Mesenchymal stem cell (in vitro differentiated cells and primary cell): Measurements from ENCODE around the gene EI24.
"Not testable (repeated sequence)": the region's sequence is repeated elsewhere in the genome, so short reads cannot be mapped to it uniquely, and the experiment has no call there.

Source experiments
- DNase-seq: peaks from one replicate; pipeline ENCODE4 v3.0.0-alpha.2; 2013
- H2AFZ ChIP-seq: one replicate; pipeline ENCODE4 v1.6.1; 2013; ENCODE audit warnings: low read depth, mild to moderate bottlenecking, control low read depth, inconsistent platforms, low read length, moderate library complexity
- H2AK5ac ChIP-seq: 2 replicates; pipeline ENCODE4 v1.6.1; 2013; ENCODE audit warnings: low read length, moderate library complexity, mild to moderate bottlenecking, inconsistent platforms; ENCODE audit not compliant: severe bottlenecking
- H2BK120ac ChIP-seq: one replicate; pipeline ENCODE4 v1.6.1; 2013; ENCODE audit warnings: low read depth, mild to moderate bottlenecking, inconsistent platforms, low read length, moderate library complexity
- H2BK12ac ChIP-seq, 2 experiments: one replicate each; pipeline ENCODE4 v1.6.1; 2013; ENCODE audit warnings: inconsistent platforms in 2 of 2, low read length in 2 of 2, mild to moderate bottlenecking in 2 of 2, moderate library complexity in 2 of 2, control low read depth in 1 of 2
- H2BK15ac ChIP-seq: one replicate; pipeline ENCODE4 v1.6.1; 2013; ENCODE audit warnings: mild to moderate bottlenecking, low read depth, inconsistent platforms; ENCODE audit not compliant: poor library complexity, severe bottlenecking
- H2BK5ac ChIP-seq: 2 replicates; pipeline ENCODE4 v1.6.1; 2013; ENCODE audit warnings: low read depth, mild to moderate bottlenecking, low read length, control low read depth, inconsistent platforms; ENCODE audit not compliant: poor library complexity, severe bottlenecking
- H3K14ac ChIP-seq, 2 experiments: one replicate each; pipeline ENCODE4 v1.6.1; 2013; ENCODE audit warnings: inconsistent platforms in 2 of 2, low read length in 2 of 2, control low read depth in 1 of 2, mild to moderate bottlenecking in 1 of 2, moderate library complexity in 1 of 2
- H3K18ac ChIP-seq, 2 experiments: one replicate each; pipeline ENCODE4 v1.6.1; 2013; ENCODE audit warnings: inconsistent platforms in 2 of 2, low read length in 2 of 2, control low read depth in 1 of 2, low read depth in 1 of 2, mild to moderate bottlenecking in 1 of 2
- H3K23ac ChIP-seq, 2 experiments: one replicate each; pipeline ENCODE4 v1.6.1; 2013; ENCODE audit warnings: inconsistent platforms in 2 of 2, low read length in 2 of 2, mild to moderate bottlenecking in 2 of 2, moderate library complexity in 2 of 2, control low read depth in 1 of 2
- H3K27ac ChIP-seq: 2 replicates; pipeline ENCODE4 v1.5.1; 2013; ENCODE audit warnings: mild to moderate bottlenecking, moderate library complexity, low read length, control low read depth, inconsistent platforms; ENCODE audit not compliant: poor library complexity, severe bottlenecking
- H3K27me3 ChIP-seq, 2 experiments: 2 replicates each; pipeline versions ENCODE4 v1.6.1 to v1.7.0; 2013; ENCODE audit warnings: low read length in 2 of 2, mild to moderate bottlenecking in 2 of 2, moderate library complexity in 2 of 2, control low read depth in 1 of 2, inconsistent platforms in 1 of 2; ENCODE audit not compliant: control insufficient read depth in 1 of 2, insufficient read depth in 1 of 2
- H3K36me3 ChIP-seq, 2 experiments: 2 replicates each; pipeline versions ENCODE4 v1.6.1 to v1.7.0; 2013; ENCODE audit warnings: low read length in 2 of 2, control low read depth in 1 of 2, inconsistent platforms in 1 of 2, low read depth in 1 of 2, mild to moderate bottlenecking in 1 of 2; ENCODE audit not compliant: insufficient read depth in 2 of 2, control insufficient read depth in 1 of 2
- H3K4ac ChIP-seq, 2 experiments: one replicate each; pipeline ENCODE4 v1.6.1; 2013; ENCODE audit warnings: inconsistent platforms in 2 of 2, low read length in 2 of 2, mild to moderate bottlenecking in 2 of 2, moderate library complexity in 2 of 2, control low read depth in 1 of 2, low read depth in 1 of 2
- H3K4me1 ChIP-seq: 2 replicates; pipeline ENCODE4 v1.6.1; 2013; ENCODE audit warnings: low read depth, low read length, control low read depth; ENCODE audit not compliant: control insufficient read depth, insufficient read depth
- H3K4me2 ChIP-seq: 2 replicates; pipeline ENCODE4 v1.6.1; 2013; ENCODE audit warnings: low read length, mild to moderate bottlenecking, inconsistent platforms; ENCODE audit not compliant: poor library complexity, severe bottlenecking
- H3K4me3 ChIP-seq, 2 experiments: 2 replicates each; pipeline versions ENCODE4 v1.5.1 to v1.7.0; 2013; ENCODE audit warnings: low read length in 2 of 2, mild to moderate bottlenecking in 2 of 2, control low read depth in 1 of 2, low read depth in 1 of 2; ENCODE audit not compliant: insufficient read depth in 1 of 2
- H3K79me1 ChIP-seq: replicated peaks from 2 replicates; pipeline ENCODE4 v1.6.1; 2013; ENCODE audit warnings: mild to moderate bottlenecking, control low read depth, low read length, inconsistent platforms; ENCODE audit not compliant: poor library complexity, severe bottlenecking
- H3K9ac ChIP-seq: 2 replicates; pipeline ENCODE4 v1.7.0; 2013; ENCODE audit warnings: mild to moderate bottlenecking, low read length, moderate library complexity
- H3K9me3 ChIP-seq: 2 replicates; pipeline ENCODE4 v1.7.0; 2013; ENCODE audit warnings: mild to moderate bottlenecking, low read length; ENCODE audit not compliant: control insufficient read depth
- H4K8ac ChIP-seq: one replicate; pipeline ENCODE4 v1.6.1; 2013; ENCODE audit warnings: inconsistent platforms, mild to moderate bottlenecking, low read length, moderate library complexity
- H4K91ac ChIP-seq: one replicate; pipeline ENCODE4 v1.6.1; 2013; ENCODE audit warnings: mild to moderate bottlenecking, low read length, inconsistent platforms
- WGBS: methylation state at CpG from one replicate; pipeline ENCODE4 v1.1.7; 2013; ENCODE audit warnings: mixed read lengths; 5-methylcytosine and 5-hydroxymethylcytosine counted together

The EI24 gene

DNA sequence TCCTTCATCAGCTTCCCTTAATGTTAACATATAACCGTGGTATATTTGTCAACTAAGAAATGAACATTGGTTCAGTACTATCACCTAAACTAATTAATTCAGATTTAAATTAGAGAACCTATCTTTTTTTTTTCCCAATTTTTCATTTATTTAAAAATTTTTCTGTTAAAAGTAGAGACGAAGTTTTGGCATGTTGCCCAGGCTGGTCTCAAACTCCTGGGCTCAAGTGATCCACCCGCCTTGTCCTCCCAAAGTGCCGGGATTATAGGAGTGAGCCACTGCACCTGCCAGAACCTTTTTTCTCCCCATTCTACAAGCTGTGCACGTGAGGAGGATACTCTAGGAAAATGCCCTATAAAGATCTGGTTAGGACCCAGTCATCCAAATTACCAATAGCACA lies 3.6 kb downstream of the EI24 start:
- DNase-seq: no peak
- peaks cover 3% of the 10 kb centered on the region for H3K4me1 ChIP-seq
- H2BK5ac ChIP-seq: no peak overlapping the region
- no peak overlapping the region for H2BK120ac ChIP-seq
- H4K91ac ChIP-seq: no peak overlapping the region
- no peak overlapping the region for H3K23ac ChIP-seq
- H2BK12ac ChIP-seq: no peak overlapping the region
- H3K4me3 ChIP-seq: no peak overlapping the region
- 98% methylated on average over 3 of the region's 5 CpGs for WGBS
- peaks cover 20 to 56% of the 10 kb centered on the region in 2 experiments for H3K36me3 ChIP-seq
- no peak overlapping the region for H3K14ac ChIP-seq
- H3K18ac ChIP-seq: no peak overlapping the region
- no peaks in the 10 kb centered on the region for H3K9me3 ChIP-seq
- H2AK5ac ChIP-seq: no peak overlapping the region
- no peaks in the 10 kb centered on the region for H3K27me3 ChIP-seq
- H3K27ac ChIP-seq: no peak overlapping the region
- no peak overlapping the region for H2BK15ac ChIP-seq
- peaks cover 11% of the 10 kb centered on the region for H3K79me1 ChIP-seq
- no peak overlapping the region for H3K4me2 ChIP-seq
- no peak overlapping the region for H2AFZ ChIP-seq
- H4K8ac ChIP-seq: no peak overlapping the region
- no peak overlapping the region for H3K4ac ChIP-seq
- H3K9ac ChIP-seq: no peak overlapping the region

DNA sequence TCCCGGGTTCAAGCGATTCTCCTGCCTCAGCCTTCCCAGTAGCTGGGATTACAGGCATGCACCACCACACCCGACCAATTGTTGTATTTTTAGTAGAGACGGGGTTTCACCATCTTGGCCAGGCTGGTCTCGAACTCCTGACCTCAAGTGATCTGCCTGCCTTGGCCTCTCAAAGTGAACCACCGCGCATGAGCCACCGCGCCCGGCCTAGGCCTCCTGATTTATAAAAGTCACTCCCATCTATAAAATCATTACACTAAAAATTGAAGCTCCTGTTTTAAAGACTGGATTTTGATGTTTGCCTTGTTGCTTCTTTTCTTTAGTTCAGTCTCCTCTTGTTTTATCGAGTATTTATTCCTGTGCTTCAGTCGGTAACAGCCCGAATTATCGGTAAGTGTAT lies 7.9 kb downstream of the EI24 start:
- H3K4ac ChIP-seq, H3K9me3 ChIP-seq, H2AFZ ChIP-seq, H2AK5ac ChIP-seq, H3K4me2 ChIP-seq, H2BK5ac ChIP-seq, H3K18ac ChIP-seq, H3K4me1 ChIP-seq, DNase-seq, H3K14ac ChIP-seq, H3K23ac ChIP-seq, H3K27me3 ChIP-seq, H2BK15ac ChIP-seq, H3K9ac ChIP-seq, H3K4me3 ChIP-seq, H4K8ac ChIP-seq, H4K91ac ChIP-seq, H2BK12ac ChIP-seq, H2BK120ac ChIP-seq, H3K27ac ChIP-seq: not testable (repeated sequence)
- peaks cover 42 to 94% of the 10 kb centered on the region in 2 experiments for H3K36me3 ChIP-seq
- H3K79me1 ChIP-seq: peaks cover 18% of the 10 kb centered on the region
- 95% methylated on average over 9 of the region's 14 CpGs for WGBS

DNA sequence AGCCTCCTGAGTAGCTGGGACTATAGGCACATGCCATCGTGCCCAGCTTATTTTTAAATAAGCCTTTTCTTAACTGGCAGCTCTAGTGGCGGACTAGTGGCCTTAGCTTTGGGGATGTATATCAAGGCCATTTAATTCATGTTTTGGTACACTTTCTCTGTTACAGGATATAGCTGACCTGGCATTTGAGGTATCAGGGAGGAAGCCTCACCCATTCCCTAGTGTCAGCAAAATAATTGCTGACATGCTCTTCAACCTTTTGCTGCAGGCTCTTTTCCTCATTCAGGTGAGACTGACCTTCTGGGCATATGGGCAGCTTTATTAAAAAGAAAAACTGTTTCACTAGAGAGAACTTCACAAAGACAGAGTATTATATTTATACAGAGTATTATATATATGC lies 9.5 kb downstream of the EI24 start:
- no peak overlapping the region for H2BK5ac ChIP-seq
- H3K27ac ChIP-seq: no peak overlapping the region
- DNase-seq: no peak
- no peak overlapping the region for H3K18ac ChIP-seq
- H3K4ac ChIP-seq: no peak overlapping the region
- no peak overlapping the region for H3K14ac ChIP-seq
- no peak overlapping the region for H2BK120ac ChIP-seq
- H4K91ac ChIP-seq: no peak overlapping the region
- H2AFZ ChIP-seq: no peak overlapping the region
- peaks cover 15% of the 10 kb centered on the region for H3K79me1 ChIP-seq
- no peak overlapping the region for H3K4me3 ChIP-seq
- H3K4me1 ChIP-seq: no peaks in the 10 kb centered on the region
- no peaks in the 10 kb centered on the region for H3K27me3 ChIP-seq
- H2BK15ac ChIP-seq: no peak overlapping the region
- no peak overlapping the region for H2AK5ac ChIP-seq
- 100% methylated on average over 2 of the region's 2 CpGs for whole genome bisulfite sequencing
- H3K9ac ChIP-seq: no peak overlapping the region
- no peak overlapping the region for H3K23ac ChIP-seq
- no peak overlapping the region for H4K8ac ChIP-seq
- no peak overlapping the region for H2BK12ac ChIP-seq
- H3K9me3 ChIP-seq: no peaks in the 10 kb centered on the region
- peaks cover 46 to 94% of the 10 kb centered on the region in 2 experiments for H3K36me3 ChIP-seq
- no peak overlapping the region for H3K4me2 ChIP-seq

DNA sequence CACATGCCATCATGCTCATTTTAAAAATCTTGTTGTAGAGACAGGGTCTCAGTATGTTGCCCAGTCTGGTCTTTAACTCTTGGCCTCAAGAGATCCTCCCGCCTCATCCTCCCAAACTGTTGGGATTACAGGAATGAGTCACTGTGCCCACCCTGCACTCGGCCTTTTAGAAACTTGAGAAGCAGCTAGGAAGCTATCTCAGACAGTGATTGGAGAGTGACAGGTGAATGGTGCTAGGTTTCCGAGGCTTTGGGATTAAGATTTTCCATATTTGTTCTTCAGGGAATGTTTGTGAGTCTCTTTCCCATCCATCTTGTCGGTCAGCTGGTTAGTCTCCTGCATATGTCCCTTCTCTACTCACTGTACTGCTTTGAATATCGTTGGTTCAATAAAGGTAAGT lies 10.5 kb downstream of the EI24 start:
- Histone ChIP-seq H2BK120ac (no peak overlapping the region), H3K23ac (no peak overlapping the region), H3K14ac (no peak overlapping the region), H2BK5ac (no peak overlapping the region), H3K36me3 (peaks cover 42 to 94% of the 10 kb centered on the region in 2 experiments), H3K27me3 (no peaks in the 10 kb centered on the region), H2BK12ac (no peak overlapping the region), H3K4me2 (no peak overlapping the region), H3K9me3 (no peaks in the 10 kb centered on the region), H2AK5ac (no peak overlapping the region), H2AFZ (no peak overlapping the region), H3K4ac (no peak overlapping the region), H3K18ac (no peak overlapping the region), H4K91ac (no peak overlapping the region), H4K8ac (no peak overlapping the region), H3K27ac (no peak overlapping the region), H3K4me1 (no peaks in the 10 kb centered on the region), H3K79me1 (peaks cover 13% of the 10 kb centered on the region), H3K9ac (no peak overlapping the region), H2BK15ac (no peak overlapping the region), H3K4me3 (no peak overlapping the region)
- DNase-seq: no peak
- 97% methylated on average over 5 of the region's 5 CpGs for WGBS
